Measurements from ENCODE around the gene TMEM269.

Gene TMEM269

GRCh38 chr1:42825036-42825851 is 40.5 kb downstream of the TMEM269 start:
- DNase-seq, result no peak

DNA sequence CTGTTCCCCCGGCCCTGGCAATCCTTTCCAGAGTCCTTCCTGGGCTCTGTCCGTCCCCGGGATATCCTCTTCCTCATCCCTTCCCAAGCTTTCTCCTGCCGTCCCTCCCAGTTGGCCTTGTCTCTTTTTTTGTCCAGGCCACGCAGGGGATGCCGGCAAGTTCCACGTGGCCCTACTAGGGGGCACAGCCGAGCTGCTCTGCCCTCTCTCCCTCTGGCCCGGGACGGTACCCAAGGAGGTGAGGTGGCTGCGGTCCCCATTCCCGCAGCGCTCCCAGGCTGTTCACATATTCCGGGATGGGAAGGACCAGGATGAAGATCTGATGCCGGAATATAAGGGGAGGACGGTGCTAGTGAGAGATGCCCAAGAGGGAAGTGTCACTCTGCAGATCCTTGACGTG is 45.8 kb downstream of the TMEM269 start:
- DNase-seq, result no peak

DNA sequence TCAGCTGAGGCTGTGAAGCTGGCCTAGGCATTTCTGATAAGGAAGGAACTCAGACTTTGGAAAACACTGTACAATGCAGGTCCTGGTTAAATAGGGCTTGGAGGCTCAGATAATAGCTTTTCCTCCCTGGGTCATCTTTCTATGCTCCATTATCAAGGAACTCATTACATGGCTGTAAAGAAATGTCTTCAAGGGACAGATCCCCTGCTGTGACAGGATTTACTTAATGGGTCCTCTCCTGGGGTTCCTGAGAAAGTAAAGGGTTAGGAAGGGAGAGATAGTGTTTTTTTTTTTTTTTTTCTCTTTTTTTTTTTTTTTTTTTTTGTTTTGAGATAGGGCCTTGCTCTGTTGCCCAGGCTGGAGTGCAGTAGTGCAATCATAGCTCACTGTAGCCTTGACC is 46.5 kb downstream of the TMEM269 start:
- no peak for DNase-seq

GRCh38 chr1:42832641-42833240 is 48.0 kb downstream of the TMEM269 start:
- DNase-seq, result no peak

DNA sequence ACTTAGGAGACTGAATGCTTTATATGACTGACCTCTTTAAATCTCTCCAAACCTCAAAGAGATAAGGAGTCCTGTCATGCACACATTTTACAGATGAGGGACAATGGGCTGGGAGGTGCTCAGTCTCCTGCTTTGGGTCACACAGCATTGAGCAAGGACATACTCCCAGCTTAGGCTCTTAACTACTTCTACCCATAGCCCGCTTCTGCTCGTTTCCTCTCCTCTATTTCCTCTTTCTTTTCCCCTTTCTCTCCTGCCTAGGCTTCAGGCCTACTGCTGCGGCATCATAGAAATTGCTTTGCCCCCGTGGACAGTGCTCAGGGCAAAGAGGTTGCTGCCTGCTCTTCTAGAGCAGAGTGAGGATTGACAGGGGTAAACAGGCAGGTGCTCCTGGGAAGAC is 49.2 kb downstream of the TMEM269 start:
- no peak for DNase-seq

DNA sequence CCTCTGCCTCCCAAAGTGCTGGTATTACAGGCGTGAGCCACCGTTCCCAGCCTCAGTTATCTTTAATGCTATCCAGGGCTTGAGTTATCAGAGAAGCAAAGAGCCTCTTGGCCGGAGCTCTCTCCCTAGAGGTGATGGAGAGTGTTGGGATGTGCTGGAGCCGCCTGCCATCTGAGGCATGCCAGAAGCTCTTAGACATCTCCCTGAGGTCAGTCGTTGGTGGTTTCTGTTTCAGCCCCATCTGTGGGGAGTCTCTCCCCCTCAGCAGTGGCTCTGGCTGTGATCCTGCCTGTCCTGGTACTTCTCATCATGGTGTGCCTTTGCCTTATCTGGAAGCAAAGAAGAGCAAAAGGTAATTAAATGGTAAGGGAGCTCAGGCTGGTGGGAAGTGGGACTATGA is 50.0 kb downstream of the TMEM269 start:
- DNase-seq, result no peak

DNA sequence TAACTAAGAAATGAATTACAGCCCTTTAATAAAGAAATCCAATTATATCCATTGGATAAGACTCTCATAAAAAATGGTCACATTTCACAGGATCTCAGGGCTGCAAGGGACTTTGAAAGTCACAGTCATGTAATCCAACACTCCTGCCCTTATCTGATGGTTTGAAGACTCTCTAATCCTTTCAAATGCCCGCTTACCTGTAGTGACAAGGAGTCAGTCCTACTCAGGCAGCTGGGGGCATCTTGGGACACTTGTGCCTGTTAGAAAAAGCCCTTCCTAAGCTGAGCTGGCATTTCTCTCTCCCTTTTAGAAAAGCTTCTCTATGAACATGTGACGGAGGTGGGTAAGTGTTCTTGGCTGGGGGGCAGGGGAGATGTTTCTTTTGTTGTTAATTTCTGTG is 50.6 kb downstream of the TMEM269 start:
- DNase-seq, result no peak

DNA sequence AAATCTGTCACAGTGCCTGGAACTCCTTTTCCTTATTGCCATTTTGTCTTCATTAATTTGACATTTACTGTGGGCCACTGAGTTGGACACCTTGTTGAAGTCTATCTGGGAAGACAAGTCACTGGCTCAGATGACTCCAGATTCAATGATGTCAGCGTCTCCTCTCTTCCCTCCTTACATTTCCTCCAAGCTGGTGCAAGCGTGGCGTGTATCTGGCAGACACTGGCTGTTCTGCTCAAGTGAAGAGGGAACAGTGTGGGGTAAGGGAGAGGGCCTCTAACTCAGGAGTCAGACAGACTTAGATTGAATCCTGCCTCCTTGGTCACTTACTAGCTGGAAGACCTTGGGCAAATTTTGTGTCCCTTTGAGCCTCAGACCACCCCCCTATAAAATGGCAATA is 52.9 kb downstream of the TMEM269 start:
- DNase-seq, result no peak

DNA sequence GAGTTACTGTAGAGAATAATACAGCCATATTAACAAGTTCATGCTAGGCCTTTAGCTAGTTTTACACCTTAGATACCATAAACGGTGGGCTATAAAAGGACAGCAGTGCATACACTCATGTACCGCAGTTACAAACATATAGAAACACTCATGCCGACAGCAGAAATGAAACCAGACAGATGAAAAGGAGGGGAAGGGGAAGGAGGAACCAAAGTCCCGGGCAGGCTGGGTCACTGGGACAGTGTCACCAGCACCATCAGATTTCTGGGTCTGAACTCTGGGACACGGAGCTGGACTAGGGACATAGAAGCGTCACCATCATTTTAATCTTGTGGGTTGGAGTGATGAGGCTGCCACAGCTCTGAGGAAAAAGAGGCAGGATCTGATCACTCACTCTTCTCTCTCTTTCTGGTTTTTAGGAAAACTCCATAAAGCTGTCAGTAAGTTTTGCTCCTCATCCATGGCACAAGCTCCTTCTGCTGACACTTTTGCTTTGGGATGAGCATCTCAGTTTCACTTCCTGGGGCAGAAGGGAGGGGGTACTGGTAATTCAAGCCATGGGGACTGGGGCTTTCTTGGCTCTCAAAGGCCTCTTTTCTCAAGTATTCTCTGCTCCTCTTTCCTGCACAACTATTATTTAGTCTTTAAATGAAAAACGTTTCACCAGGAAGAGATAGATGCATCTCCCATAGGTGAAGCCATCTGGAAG is 53.8 kb downstream of the TMEM269 start:
- no peak for DNase-seq

- no peak for DNase-seq
These were observed 56.2 kb downstream of the TMEM269 start for GRCh38 chr1:42841010-42841409.

DNA sequence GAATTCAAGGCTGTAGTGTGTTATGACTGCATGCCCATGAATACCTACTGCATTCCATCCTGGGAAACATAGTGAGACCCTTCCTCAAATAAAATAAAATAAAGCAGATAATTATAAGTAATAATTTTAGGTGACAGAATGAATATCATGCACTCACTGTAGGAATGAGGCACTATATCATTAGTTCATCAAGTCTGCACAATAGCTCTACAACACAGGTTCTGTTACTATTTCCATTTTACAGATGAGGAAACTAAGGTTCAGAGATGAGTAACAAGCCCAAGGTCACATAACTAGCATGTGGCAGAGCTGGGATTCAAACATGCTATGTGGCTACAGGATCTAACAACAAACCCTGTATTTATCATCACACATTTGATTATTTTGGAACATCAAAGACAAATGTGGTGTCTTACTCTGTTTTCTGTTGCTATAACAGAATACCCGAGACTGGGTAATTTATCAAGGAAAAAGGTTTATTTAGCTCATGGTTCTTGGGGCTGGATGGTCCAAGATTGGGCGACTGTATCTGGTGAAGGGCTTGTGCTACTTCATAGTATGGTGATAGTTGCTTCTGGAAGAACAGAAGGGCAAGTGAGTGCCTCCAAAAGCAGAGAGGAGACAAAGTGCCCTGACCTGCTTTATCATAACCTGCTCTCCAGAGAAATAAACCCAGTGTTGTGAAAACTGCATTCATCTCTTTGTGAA is 56.8 kb downstream of the TMEM269 start:
- no peak for DNase-seq

DNA sequence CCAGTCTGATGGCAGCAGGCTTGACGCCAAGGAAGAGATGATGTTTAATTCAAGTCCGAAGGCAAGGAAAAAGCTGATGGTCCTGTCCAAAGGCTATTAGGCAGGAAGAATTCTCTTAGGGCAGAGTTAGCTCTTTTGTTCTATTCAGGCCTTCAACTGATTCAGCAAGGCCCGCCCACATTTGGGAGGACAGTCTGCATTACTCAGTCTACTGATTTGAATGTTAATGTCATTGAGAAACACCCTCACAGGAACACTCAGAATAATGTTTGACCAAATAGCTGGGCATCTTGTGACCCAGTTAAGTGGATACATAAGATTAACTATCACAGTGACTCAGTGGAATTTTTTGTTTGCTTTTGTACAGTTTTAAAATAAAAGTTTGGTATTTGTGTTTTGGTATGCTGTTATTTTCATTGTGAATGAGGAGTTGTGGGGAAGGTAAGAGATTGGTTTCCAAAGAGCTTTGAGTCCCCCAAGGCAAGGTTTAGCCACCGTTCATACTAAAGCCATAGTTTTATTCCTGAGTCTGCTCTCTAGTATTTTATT is 59.9 kb downstream of the TMEM269 start:
- no peak for DNase-seq

DNA sequence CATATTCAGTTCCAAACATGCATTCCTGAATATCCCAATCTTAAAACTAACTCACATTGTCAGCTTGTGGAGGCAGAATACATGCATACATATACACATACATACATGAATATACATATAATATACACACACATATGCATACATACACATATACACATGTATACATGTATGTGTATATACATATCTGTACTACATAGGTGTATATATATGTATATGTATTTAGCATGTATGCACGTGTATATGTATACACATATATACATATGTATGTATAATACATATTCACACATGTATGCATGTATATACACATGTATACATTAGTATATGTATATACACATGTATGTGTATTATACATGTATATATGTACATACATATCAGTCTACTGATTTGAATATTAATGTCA is 60.4 kb downstream of the TMEM269 start:
- no peak for DNase-seq

- DNase-seq, result no peak
These were observed 61.1 kb downstream of the TMEM269 start for GRCh38 chr1:42845866-42846256.

- DNase-seq, result peak; percentile 95
These were observed 61.7 kb downstream of the TMEM269 start, which contains the start of gene ZNF691 for GRCh38 chr1:42846257-42847110. Gene ZNF691 (plus strand): TSS chr1:42846613. CDS start chr1:42849659, 3,046 bp downstream.

GRCh38 chr1:42847111-42847595 is 62.4 kb downstream of the TMEM269 start:
- DNase-seq, result no peak

DNA sequence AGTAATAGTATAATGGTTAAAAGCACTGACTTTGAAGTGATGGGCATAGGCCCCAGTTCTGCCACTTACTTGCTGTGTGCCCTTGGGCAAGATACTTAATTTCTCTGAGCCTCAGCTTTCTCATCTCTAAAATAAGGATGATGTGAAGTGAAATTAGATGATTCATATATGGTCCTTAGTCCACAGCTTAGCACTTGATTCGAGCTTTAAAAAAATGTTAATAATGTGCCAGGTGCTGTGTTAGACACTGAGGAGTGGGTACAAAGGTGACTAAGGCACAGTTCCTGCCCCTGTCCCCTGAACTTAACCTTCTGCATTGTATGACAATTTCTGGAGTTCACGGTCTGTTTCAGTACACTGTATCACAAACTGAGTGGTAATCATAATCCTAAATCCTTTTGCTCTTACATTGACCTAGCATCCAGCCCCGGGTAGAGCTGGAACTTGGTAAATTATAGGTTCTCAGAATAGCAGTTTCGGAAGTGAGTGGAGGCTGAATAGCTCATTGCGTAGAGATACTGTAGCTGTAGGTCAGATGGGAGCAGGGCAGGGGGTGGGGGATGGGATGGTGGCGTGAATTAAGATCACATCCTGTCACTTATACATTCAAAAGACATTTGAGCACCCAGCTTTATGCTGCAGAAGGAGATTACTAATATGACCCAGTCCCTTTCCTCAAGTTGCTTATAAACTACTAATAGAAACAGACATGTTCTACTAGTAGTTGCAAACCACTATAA is 63.1 kb downstream of the TMEM269 start:
- no peak for DNase-seq

DNA sequence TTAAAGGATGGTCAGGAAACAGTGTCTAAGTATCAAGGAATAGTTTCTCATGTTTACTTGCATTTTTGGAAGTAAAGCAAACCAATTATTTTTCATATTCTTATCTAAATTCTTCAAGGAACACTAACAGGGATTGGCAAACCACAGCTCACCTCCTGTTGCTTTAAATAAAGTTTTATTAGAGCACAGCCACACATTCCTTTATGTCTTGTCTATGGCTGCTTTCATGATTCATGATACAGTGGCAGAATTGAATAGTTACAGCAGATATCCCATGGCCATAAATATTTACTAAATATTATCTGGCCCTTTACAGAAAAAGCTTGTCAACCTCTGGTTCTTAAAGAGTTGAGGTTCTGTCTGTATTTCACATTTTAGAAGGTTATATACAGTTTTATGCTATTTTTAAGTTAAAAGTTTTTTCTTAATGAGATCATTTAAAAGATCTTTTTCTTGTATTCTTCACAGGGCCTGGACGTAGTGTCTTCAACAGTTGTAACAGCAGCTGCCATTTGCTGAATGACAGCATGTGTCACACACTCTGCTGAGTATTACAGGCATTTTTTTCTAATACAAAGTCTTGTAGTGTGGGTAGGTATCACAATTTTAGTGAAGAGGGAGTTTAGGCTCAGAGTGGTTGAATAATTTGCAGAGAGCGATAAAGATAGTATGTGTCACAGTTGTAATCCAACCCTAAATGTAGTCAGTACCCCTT is 64.2 kb downstream of the TMEM269 start:
- DNase-seq, result no peak

DNA sequence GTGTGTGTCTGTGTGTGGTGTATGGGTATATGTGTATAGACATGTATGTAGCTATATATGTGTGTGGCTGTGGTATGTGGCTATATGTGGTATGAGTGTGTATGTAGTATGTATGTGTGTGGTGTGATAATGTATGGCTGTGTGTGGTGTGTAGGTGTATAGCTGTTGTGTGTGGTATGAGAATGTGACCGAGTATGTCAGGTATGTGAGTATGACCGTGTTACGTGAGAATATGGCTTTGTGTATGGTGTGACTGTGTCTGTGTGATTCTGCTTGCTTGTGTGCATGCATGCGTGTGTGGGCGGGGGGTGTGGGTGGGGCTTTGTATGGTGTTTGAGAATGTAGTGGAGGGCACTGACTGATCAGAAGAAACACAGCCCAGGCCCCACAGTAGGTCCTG is 65.2 kb downstream of the TMEM269 start:
- DNase-seq, result no peak

All from NCI-H226 (cell line).